Measurements from ENCODE around the gene OR1E2.

The OR1E2 gene

GRCh38 chr17:3389791-3390190 is 43.9 kb downstream of the OR1E2 start:
- TF ChIP-seq CTCF (conservative IDR thresholded peaks at IDR 0.05; ENCODE audit: low read length), result no peak
- no peak for DNase-seq (ENCODE audit: low read depth)
- no peak overlapping the region for H3K4me3 ChIP-seq (ENCODE audit: low read length)

GRCh38 chr17:3385869-3386816 is 47.5 kb downstream of the OR1E2 start, which contains the start of gene OR3A2:
Gene OR3A2 (minus strand): TSS chr17:3386308.
- no peak for TF ChIP-seq CTCF (conservative IDR thresholded peaks at IDR 0.05; ENCODE audit: low read length)
- no peak for DNase-seq (ENCODE audit: low read depth)
- H3K4me3 ChIP-seq (ENCODE audit: low read length), result no peak within 1 kb of the TSS

All from AG10803 (cell line).